Bronchial epithelial cell (primary cell): ENCODE measurements around the gene HCFC1R1. TPM values are rescaled to one million over a fixed set of nuclear protein-coding genes. Genes with fewer than 3 reads are reported as not detected.
"Not testable (repeated sequence)": the region's sequence is repeated elsewhere in the genome, so short reads cannot be mapped to it uniquely, and the experiment has no call there.

Source experiments
- DNase-seq: peaks from one replicate; pipeline ENCODE4 v3.0.0-alpha.2; 2010; ENCODE audit warnings: low read depth
- FAIRE-seq: peaks from 2 replicates; lab custom pipeline; 2011; peaks lifted over from hg19 to GRCh38; lab: Jason Lieb, UNC
- H3K27me3 ChIP-seq: 2 replicates; pipeline ENCODE4 v1.5.1; 2011; ENCODE audit warnings: low read length; ENCODE audit not compliant: control insufficient read depth, insufficient read depth
- H3K36me3 ChIP-seq: 2 replicates; pipeline ENCODE4 v1.5.1; 2011; ENCODE audit warnings: low read length; ENCODE audit not compliant: control insufficient read depth, insufficient read depth
- H3K4me3 ChIP-seq: 2 replicates; pipeline ENCODE4 v1.5.1; 2011; ENCODE audit warnings: mild to moderate bottlenecking, low read depth, low read length, control low read depth
- total RNA-seq: library from RNA; depleted of rRNA; stranded (reverse); fragments of >200 nt; gene quantifications from 2 replicates; pipeline ENCODE4 v1.2.1, GENCODE V29; 2014
- TF ChIP-seq, protein P1 (sequence below): IDR thresholded peaks from 2 replicates; pipeline ENCODE4 v1.5.1; 2011; ENCODE audit warnings: mild to moderate bottlenecking, moderate library complexity, low read length, control low read depth, inconsistent platforms; ENCODE audit not compliant: insufficient read depth, severe bottlenecking

The HCFC1R1 gene, protein sequence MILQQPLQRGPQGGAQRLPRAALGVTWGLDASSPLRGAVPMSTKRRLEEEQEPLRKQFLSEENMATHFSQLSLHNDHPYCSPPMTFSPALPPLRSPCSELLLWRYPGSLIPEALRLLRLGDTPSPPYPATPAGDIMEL
- total RNA-seq, result 1.1 and 5.6 TPM in 2 replicates

DNA sequence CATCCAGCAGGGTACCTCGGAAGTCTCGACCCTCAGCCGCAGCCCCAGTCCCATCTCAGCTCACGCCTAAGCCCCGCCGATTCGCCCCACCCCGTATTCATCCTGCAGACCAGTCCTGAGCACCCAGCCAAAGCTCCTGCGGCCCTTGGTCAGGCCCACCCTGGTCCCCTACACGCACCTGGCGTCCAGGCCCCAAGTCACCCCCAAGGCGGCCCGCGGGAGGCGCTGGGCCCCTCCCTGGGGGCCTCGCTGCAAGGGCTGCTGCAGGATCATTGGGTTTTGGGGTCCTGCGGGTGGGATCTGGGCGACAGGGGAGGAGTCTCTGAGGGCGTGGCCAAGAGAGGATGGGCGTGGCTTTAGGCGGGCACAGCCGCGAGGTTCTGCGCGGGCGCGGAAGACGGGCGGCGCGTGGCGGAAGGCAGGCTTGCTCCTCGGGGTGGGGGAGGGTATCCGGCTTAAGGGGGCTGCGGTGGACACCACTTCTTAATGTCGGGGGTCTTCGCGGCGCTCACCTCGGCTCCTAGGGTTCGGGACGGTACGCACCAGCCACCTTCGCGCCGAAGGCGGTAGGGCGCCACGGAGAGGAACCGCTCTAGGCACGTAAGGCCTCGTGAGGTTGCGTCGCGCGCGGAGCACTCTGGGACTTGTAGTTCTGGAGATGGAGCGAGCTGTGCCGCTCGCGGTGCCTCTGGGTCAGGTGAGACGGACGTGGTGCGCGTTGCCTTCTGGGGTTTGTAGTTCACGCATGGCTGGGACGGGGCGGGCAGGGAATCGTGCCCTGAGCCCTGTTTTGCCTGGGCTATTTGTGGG is at the start of gene HCFC1R1, which contains the start of gene THOC6:
TSS of gene HCFC1R1 (minus strand) at position 274 of the 810 bp plus-strand sequence. CDS start at position 273, 1 bp downstream.
TSS of gene THOC6 (plus strand) at position 367 of the 810 bp plus-strand sequence. CDS start at position 659, 292 bp downstream.
- DNase-seq, result peak; percentile 93
- TF ChIP-seq, protein P1, sequence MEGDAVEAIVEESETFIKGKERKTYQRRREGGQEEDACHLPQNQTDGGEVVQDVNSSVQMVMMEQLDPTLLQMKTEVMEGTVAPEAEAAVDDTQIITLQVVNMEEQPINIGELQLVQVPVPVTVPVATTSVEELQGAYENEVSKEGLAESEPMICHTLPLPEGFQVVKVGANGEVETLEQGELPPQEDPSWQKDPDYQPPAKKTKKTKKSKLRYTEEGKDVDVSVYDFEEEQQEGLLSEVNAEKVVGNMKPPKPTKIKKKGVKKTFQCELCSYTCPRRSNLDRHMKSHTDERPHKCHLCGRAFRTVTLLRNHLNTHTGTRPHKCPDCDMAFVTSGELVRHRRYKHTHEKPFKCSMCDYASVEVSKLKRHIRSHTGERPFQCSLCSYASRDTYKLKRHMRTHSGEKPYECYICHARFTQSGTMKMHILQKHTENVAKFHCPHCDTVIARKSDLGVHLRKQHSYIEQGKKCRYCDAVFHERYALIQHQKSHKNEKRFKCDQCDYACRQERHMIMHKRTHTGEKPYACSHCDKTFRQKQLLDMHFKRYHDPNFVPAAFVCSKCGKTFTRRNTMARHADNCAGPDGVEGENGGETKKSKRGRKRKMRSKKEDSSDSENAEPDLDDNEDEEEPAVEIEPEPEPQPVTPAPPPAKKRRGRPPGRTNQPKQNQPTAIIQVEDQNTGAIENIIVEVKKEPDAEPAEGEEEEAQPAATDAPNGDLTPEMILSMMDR, result peak; percentile 7
- no peak for FAIRE-seq

DNA sequence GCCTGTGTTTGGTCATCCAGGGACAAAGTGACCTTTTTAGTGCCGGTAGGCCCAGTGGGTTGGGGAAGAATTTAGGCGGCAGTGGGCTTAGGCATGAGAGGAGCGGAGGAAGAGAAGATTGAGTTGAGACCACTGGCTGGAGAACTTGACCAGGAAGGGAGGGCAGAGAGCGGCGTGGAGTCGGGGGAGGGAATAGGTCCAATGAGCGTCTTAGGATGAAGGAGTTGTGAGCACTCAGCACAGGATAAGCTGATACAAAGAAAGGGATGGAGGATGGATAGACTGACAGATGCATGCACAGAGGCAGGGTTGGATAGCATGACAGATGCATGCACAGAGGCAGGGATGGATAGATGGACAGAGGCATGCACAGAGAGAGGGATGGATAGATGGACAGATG is 49.7 kb upstream of the HCFC1R1 start:
- TF ChIP-seq, protein P1, result no peak
- Histone ChIP-seq H3K4me3 (no peak overlapping the region), H3K36me3 (no peaks in the 10 kb centered on the region), H3K27me3 (no peaks in the 10 kb centered on the region)
- FAIRE-seq (no peak), DNase-seq (no peak)

More for the DNA sequence above, at the start of gene HCFC1R1, which contains the start of gene THOC6:
- H3K27me3 ChIP-seq, result no peaks in the 10 kb centered on the region
- H3K4me3 ChIP-seq, result peak within 1 kb of the TSS; percentile 52
- H3K36me3 ChIP-seq, result peaks cover 27% of the 10 kb centered on the region

DNA sequence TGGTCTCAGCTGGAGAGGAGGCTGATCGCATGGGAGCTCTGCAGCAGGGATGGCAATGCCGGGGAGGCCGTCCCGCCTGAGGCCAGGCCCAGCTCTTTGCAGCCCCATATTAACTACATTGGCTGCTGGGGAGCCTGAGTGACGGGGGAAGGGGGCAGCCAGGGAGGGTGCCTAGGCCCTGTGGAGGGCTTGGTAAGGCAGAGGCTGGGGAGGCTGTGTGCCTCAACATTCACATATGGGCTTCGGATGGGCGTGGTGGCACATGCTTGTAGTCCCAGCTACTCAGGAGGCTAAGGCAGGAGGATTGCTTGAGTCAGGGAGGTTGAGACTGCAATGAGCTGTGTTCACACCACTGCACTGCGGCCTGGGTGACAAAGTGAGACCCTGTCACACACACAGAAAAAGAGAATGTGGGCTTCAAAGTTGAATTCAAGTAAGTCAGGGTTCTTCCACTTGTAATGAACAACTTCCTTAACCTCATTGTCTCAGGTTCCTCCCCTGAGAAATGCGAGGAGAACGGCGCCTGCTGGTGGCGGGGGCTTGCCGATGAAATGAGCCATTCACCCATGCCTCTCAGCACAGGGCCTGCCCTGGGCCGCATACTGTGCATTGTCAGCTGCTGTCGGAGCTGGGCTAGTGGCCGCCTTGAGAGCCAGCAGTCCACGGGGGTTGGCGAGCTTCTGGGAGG is 49.0 kb upstream of the HCFC1R1 start:
- H3K4me3 ChIP-seq, DNase-seq, H3K27me3 ChIP-seq, H3K36me3 ChIP-seq: not testable (repeated sequence)
- peak; percentile 43 for FAIRE-seq

DNA sequence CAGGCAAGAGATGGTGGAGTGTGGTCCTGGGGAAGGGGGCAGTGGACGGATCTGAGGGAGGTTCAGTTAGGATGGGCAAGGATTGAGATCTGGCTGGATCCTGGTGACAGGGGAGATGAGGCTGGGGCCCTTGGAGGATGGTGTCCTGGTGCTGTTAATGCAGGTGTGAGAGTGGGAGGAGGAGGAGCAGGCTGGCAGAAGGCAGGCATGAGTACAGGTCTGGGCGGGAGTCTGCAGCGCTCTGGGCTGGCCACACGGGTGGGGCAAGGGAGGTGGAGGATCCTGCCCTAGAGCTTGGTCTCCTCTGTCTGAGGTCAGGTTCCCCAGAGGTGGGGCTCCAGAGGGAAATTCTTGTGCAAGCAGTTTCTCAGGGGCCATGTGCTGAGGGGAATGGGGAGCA is 48.4 kb upstream of the HCFC1R1 start:
- DNase-seq, H3K27me3 ChIP-seq, H3K4me3 ChIP-seq, H3K36me3 ChIP-seq: not testable (repeated sequence)
- FAIRE-seq, result peak; percentile 77

DNA sequence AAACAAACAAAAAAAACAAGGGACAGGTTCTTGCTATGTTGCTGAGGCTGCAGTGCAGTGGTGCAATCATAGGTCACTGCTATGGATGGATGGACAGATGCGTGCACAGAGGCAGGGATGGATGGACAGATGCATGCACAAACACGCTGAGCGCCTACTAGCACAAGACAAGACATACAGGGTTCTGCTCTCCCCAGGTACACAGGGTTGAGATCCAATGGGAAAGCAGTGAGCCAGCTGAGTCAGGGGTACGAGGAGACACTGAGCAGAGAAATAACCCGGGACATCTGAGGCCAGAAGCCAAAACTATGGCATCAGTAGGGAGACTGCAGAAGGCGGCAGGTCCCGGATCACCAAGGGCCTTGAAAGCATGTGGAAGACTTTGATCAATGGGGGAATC is 47.9 kb upstream of the HCFC1R1 start:
- Histone ChIP-seq H3K4me3 (no peak overlapping the region), H3K27me3 (no peaks in the 10 kb centered on the region), H3K36me3 (no peaks in the 10 kb centered on the region)
- TF ChIP-seq, protein P1, result no peak
- no peak for DNase-seq
- FAIRE-seq, result no peak

DNA sequence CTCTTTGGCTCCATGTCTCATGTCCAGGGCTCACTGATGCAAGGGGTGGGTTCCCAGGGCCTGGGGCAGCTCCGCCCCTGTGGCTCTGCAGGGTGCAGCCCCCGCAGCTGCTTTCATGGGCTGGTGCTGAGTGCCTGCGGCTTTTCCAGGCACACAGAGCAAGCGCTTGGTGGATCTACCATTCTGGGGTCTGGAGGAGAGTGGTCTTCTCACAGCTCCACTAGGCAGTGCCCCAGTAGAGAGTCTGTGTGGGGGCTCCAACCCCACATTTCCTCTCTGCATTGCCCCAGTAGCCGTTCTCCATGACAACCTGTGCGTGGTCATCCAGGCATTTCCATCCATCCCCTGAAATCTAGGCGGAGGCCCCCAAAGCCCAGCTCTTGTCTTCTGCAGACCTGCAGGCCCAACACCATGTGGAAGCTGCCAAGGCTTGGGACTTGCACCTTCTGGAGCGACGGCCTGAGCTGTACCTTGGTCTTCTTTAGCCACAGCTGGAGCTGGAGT is 46.9 kb upstream of the HCFC1R1 start:
- DNase-seq (no peak), FAIRE-seq (no peak)
- TF ChIP-seq, protein P1, result no peak
- H3K36me3 ChIP-seq, result no peaks in the 10 kb centered on the region
- H3K4me3 ChIP-seq, result no peak overlapping the region
- no peaks in the 10 kb centered on the region for H3K27me3 ChIP-seq

DNA sequence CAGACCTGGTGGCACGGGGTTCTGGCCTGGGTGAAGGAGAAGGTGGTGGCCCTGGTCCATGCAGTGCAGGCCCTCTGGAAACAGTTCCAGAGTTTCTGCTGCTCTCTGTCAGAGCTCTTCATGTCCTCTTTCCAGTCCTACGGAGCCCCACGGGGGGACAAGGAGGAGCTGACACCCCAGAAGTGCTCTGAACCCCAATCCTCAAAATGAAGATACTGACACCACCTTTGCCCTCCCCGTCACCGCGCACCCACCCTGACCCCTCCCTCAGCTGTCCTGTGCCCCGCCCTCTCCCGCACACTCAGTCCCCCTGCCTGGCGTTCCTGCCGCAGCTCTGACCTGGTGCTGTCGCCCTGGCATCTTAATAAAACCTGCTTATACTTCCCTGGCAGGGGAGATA is 45.4 kb upstream of the HCFC1R1 start:
- DNase-seq, FAIRE-seq, H3K4me3 ChIP-seq, H3K36me3 ChIP-seq, H3K27me3 ChIP-seq: not testable (repeated sequence)
